DMS 273 (cell line): ENCODE data around the gene TBC1D20.
"Not testable (repeated sequence)": the region's sequence is repeated elsewhere in the genome, so short reads cannot be mapped to it uniquely, and the experiment has no call there.

ENCODE experiments used
- DNase-seq: peaks from one replicate; lab custom pipeline; 2025; ENCODE audit not compliant: unreplicated experiment; lab: John Stamatoyannopoulos, UW

TBC1D20 gene

GRCh38 chr20:462199-462991 lies at the start of gene TBC1D20:
Gene TBC1D20 (minus strand): TSS chr20:462533. CDS start chr20:462405, 128 bp downstream.
- DNase-seq, result peak; percentile 97

- DNase-seq, result not testable (repeated sequence)
These were observed 48.2 kb upstream of the TBC1D20 start for GRCh38 chr20:510328-511057.

GRCh38 chr20:508364-508787 lies 46.0 kb upstream of the TBC1D20 start:
- DNase-seq, result not testable (repeated sequence)

GRCh38 chr20:507761-508332 lies 45.5 kb upstream of the TBC1D20 start:
- DNase-seq, result no peak

- no peak for DNase-seq
These were observed 44.8 kb upstream of the TBC1D20 start for GRCh38 chr20:507006-507758.

GRCh38 chr20:504632-505075 lies 42.3 kb upstream of the TBC1D20 start:
- DNase-seq, result no peak

- DNase-seq, result no peak
These were observed 40.9 kb upstream of the TBC1D20 start for GRCh38 chr20:503048-503737.

GRCh38 chr20:497979-498378 lies 35.6 kb upstream of the TBC1D20 start:
- no peak for DNase-seq

GRCh38 chr20:496126-496696 lies 33.9 kb upstream of the TBC1D20 start:
- DNase-seq, result no peak

GRCh38 chr20:492159-492558 lies 29.8 kb upstream of the TBC1D20 start:
- no peak for DNase-seq

- DNase-seq, result no peak
These were observed 25.3 kb upstream of the TBC1D20 start for GRCh38 chr20:487655-488054.

GRCh38 chr20:483815-484644 lies 21.7 kb upstream of the TBC1D20 start:
- peak; percentile 23 for DNase-seq

- no peak for DNase-seq
These were observed 18.8 kb upstream of the TBC1D20 start for GRCh38 chr20:481167-481566.

GRCh38 chr20:480044-480443 lies 17.7 kb upstream of the TBC1D20 start:
- no peak for DNase-seq

GRCh38 chr20:479487-479886 lies 17.2 kb upstream of the TBC1D20 start:
- DNase-seq, result no peak

GRCh38 chr20:478949-479429 lies 16.7 kb upstream of the TBC1D20 start:
- DNase-seq, result peak; percentile 85

- DNase-seq, result no peak
These were observed 15.9 kb upstream of the TBC1D20 start for GRCh38 chr20:478010-478948.
